ENCODE results near the gene HNRNPR.
A peak's percentile ranks its signal among the peaks of the same experiment; 100 is the strongest.

DNA sequence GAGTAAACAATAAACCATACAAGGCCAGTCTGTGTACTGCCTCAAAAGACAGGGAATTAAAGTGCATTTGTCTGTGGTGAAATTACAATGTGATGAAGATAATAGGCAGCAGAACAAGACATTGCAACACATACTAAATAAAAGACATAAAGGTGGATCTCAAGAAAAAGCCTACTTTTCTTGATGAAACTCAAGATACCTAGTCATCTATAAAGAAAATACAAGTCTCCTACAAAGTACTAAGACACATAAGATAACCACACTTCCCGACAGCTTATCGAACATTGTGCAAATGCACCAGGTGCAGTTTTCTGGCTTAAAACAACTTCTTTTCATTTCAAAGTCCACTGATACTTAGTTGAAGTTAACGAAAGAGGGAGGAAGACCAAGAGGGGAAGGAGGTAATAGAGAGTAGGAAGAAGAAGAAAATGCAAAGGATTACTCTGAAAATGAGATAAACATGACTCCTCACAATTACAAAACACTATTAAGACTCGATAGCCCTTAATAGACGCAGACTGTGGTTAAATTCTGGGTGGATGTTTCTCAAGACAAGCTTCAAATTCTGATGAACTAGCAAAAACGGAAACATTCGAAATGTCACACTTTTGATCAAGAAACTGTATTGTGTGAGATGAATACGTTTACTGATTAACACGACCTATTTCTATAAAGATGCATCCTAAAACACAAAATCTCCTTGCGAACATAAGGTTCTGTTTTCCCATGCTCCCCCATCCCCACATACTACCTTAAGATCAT lies 2.0 kb downstream of the HNRNPR start:
- TF ChIP-seq GATAD2B (IDR thresholded peaks at IDR 0.05; ENCODE audit: borderline replicate concordance) (0 out of 2 replicates have a peak, but pooled peaks have one; percentile 56), EP300 (IDR thresholded peaks at IDR 0.05; ENCODE audit: low read length) (no peak)
- TF ChIP-seq, protein P1, sequence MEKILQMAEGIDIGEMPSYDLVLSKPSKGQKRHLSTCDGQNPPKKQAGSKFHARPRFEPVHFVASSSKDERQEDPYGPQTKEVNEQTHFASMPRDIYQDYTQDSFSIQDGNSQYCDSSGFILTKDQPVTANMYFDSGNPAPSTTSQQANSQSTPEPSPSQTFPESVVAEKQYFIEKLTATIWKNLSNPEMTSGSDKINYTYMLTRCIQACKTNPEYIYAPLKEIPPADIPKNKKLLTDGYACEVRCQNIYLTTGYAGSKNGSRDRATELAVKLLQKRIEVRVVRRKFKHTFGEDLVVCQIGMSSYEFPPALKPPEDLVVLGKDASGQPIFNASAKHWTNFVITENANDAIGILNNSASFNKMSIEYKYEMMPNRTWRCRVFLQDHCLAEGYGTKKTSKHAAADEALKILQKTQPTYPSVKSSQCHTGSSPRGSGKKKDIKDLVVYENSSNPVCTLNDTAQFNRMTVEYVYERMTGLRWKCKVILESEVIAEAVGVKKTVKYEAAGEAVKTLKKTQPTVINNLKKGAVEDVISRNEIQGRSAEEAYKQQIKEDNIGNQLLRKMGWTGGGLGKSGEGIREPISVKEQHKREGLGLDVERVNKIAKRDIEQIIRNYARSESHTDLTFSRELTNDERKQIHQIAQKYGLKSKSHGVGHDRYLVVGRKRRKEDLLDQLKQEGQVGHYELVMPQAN (IDR thresholded peaks at IDR 0.05; ENCODE audit: borderline replicate concordance), result no peak; the same call in 1 of the 2 replicates
- TF ChIP-seq, protein P2, sequence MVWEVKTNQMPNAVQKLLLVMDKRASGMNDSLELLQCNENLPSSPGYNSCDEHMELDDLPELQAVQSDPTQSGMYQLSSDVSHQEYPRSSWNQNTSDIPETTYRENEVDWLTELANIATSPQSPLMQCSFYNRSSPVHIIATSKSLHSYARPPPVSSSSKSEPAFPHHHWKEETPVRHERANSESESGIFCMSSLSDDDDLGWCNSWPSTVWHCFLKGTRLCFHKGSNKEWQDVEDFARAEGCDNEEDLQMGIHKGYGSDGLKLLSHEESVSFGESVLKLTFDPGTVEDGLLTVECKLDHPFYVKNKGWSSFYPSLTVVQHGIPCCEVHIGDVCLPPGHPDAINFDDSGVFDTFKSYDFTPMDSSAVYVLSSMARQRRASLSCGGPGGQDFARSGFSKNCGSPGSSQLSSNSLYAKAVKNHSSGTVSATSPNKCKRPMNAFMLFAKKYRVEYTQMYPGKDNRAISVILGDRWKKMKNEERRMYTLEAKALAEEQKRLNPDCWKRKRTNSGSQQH (CRISPR knock-in tag; IDR thresholded peaks at IDR 0.05), result no peak

Data from K562 (cell line).